ENCODE data around the gene RTL10.

DNA sequence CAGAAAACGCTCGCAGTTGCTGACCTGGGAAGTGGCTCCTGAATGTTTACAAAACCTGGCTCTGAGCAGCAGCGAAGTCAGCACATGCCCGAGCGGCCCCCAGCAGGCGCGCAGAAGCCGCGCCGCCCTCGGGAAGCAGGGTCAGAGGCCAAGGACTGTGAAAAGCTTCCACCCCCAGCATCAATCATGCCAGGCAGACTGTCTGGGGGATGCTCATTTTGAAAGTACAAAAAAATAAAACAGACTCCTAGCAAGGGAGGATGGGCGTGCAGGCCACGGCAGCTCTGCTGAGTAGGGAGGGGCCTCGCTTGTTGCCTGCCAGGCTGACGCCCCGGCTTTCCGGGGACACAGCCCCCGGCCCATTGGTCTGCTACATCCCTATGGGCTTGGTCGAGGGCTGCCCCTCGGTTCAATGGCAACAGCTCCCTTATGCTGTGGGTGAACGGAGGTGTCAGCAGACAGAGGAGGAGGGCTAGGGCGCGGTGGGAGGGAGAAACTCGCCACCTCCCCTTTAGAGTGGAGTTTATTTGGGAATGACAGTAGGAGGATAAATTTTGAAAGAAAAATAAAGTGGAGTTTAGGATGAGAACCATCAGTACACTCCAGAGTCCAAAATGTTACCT lies 37.7 kb upstream of the RTL10 start:
- TF ChIP-seq POLR2A (IDR thresholded peaks at IDR 0.05; ENCODE audit: low read depth, low read length) (no peak), MXI1 (IDR thresholded peaks at IDR 0.05; ENCODE audit: borderline replicate concordance, low read depth, low read length) (no peak), CEBPB (IDR thresholded peaks at IDR 0.05; ENCODE audit: low read depth, low read length) (no peak), RFX5 (IDR thresholded peaks at IDR 0.05; ENCODE audit: low read depth, low read length) (no peak)
- TF ChIP-seq, protein P1, sequence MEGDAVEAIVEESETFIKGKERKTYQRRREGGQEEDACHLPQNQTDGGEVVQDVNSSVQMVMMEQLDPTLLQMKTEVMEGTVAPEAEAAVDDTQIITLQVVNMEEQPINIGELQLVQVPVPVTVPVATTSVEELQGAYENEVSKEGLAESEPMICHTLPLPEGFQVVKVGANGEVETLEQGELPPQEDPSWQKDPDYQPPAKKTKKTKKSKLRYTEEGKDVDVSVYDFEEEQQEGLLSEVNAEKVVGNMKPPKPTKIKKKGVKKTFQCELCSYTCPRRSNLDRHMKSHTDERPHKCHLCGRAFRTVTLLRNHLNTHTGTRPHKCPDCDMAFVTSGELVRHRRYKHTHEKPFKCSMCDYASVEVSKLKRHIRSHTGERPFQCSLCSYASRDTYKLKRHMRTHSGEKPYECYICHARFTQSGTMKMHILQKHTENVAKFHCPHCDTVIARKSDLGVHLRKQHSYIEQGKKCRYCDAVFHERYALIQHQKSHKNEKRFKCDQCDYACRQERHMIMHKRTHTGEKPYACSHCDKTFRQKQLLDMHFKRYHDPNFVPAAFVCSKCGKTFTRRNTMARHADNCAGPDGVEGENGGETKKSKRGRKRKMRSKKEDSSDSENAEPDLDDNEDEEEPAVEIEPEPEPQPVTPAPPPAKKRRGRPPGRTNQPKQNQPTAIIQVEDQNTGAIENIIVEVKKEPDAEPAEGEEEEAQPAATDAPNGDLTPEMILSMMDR (conservative IDR thresholded peaks at IDR 0.05; ENCODE audit: low read depth, low read length) = no peak
